Neural cell (in vitro differentiated cells): Measurements from ENCODE around the gene TRIM2.

Experiments used
- EZH2 ChIP-seq: fragments of 200-600, 300-800 bp; shearing (Covaris generic), sonication (generic); IDR thresholded peaks from 2 replicates; pipeline ENCODE4 v1.6.1; 2014; ENCODE audit warnings: antibody characterized with exemption, low read length, borderline replicate concordance, mild to moderate bottlenecking; ENCODE audit not compliant: insufficient read depth, poor library complexity, severe bottlenecking
- TF ChIP-seq, protein P1 (sequence below): fragments of 450-650 bp; IDR thresholded peaks from 2 replicates; pipeline ENCODE4 v1.5.1; 2014; ENCODE audit warnings: antibody characterized with exemption, mild to moderate bottlenecking, moderate library complexity; ENCODE audit not compliant: poor library complexity, severe bottlenecking

- TF ChIP-seq, protein P1, sequence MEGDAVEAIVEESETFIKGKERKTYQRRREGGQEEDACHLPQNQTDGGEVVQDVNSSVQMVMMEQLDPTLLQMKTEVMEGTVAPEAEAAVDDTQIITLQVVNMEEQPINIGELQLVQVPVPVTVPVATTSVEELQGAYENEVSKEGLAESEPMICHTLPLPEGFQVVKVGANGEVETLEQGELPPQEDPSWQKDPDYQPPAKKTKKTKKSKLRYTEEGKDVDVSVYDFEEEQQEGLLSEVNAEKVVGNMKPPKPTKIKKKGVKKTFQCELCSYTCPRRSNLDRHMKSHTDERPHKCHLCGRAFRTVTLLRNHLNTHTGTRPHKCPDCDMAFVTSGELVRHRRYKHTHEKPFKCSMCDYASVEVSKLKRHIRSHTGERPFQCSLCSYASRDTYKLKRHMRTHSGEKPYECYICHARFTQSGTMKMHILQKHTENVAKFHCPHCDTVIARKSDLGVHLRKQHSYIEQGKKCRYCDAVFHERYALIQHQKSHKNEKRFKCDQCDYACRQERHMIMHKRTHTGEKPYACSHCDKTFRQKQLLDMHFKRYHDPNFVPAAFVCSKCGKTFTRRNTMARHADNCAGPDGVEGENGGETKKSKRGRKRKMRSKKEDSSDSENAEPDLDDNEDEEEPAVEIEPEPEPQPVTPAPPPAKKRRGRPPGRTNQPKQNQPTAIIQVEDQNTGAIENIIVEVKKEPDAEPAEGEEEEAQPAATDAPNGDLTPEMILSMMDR: no peak
- no peak for TF ChIP-seq EZH2
These were observed 54.5 kb downstream of the TRIM2 start for GRCh38 chr4:153258750-153259149.
